SU-DHL-6 (cell line): ENCODE results near the gene TMEM208.

ENCODE experiments used
- H2AFZ ChIP-seq: fragments of 200-600 bp; sonication (generic); 2 replicates; pipeline ENCODE4 v1.6.1; 2014; ENCODE audit warnings: low read depth, mild to moderate bottlenecking, moderate library complexity, mixed read lengths, antibody characterized with exemption, low read length; ENCODE audit not compliant: severe bottlenecking
- H3F3A ChIP-seq: fragments of 200-600 bp; shearing (Covaris generic); 2 replicates; pipeline ENCODE4 v1.6.0; 2016; ENCODE audit warnings: antibody characterized with exemption, mild to moderate bottlenecking; ENCODE audit not compliant: insufficient read depth
- H3K27ac ChIP-seq: fragments of 200-600 bp; sonication (generic); 2 replicates; pipeline ENCODE4 v1.5.1; 2016; ENCODE audit warnings: low read depth, mild to moderate bottlenecking, low read length, moderate library complexity, mixed read lengths
- H3K27me3 ChIP-seq: fragments of 200-600 bp; sonication (generic), shearing (Covaris generic); 2 replicates; pipeline ENCODE4 v1.6.0; 2014; ENCODE audit warnings: mild to moderate bottlenecking, low read length
- H3K36me3 ChIP-seq: fragments of 200-600 bp; sonication (generic); 2 replicates; pipeline ENCODE4 v1.6.1; 2014; ENCODE audit warnings: mild to moderate bottlenecking, low read length, mixed read lengths
- H3K4me2 ChIP-seq: fragments of 300-600, 200-600 bp; shearing (Covaris generic), sonication (generic); 2 replicates; pipeline ENCODE4 v1.6.0; 2014; ENCODE audit warnings: low read length, low read depth, mild to moderate bottlenecking; ENCODE audit not compliant: poor library complexity, severe bottlenecking
- H3K4me3 ChIP-seq: fragments of 200-600 bp; sonication (generic); 2 replicates; pipeline ENCODE4 v1.5.1; 2014; ENCODE audit warnings: antibody characterized with exemption, low read length, mild to moderate bottlenecking, mixed read lengths; ENCODE audit not compliant: insufficient read depth, poor library complexity, severe bottlenecking
- H3K79me2 ChIP-seq: fragments of 200-600 bp; sonication (generic); 2 replicates; pipeline ENCODE4 v1.6.1; 2014; ENCODE audit warnings: mild to moderate bottlenecking, low read length, moderate library complexity; ENCODE audit not compliant: insufficient read depth
- H3K9ac ChIP-seq: fragments of 200-600 bp; sonication (generic); 2 replicates; pipeline ENCODE4 v1.7.0; 2014; ENCODE audit warnings: mild to moderate bottlenecking, low read length
- H3K9me2 ChIP-seq: fragments of 200-600 bp; sonication (generic); replicated peaks from 2 replicates; pipeline ENCODE4 v1.6.1; 2014; ENCODE audit warnings: low read length; ENCODE audit not compliant: insufficient read depth
- H3K9me3 ChIP-seq: fragments of 200-600 bp; sonication (generic); 2 replicates; pipeline ENCODE4 v1.6.1; 2014; ENCODE audit warnings: low read length, mixed read lengths; ENCODE audit not compliant: insufficient read depth
- H4K20me1 ChIP-seq: fragments of 200-600 bp; sonication (generic); 2 replicates; pipeline ENCODE4 v1.6.1; 2014; ENCODE audit warnings: low read depth, mild to moderate bottlenecking, antibody characterized with exemption, low read length, moderate library complexity, mixed read lengths
- CTCF ChIP-seq: fragments of 200-600 bp; sonication (generic); IDR thresholded peaks from one replicate; pipeline ENCODE4 v1.5.1; 2017; ENCODE audit warnings: antibody characterized with exemption, mild to moderate bottlenecking, low read length, moderate library complexity; ENCODE audit not compliant: insufficient read depth, poor library complexity, severe bottlenecking
- EZH2phosphoT487 ChIP-seq: fragments of 200-600 bp; sonication (generic), shearing (Covaris generic); conservative IDR thresholded peaks from 2 replicates; pipeline ENCODE4 v1.6.1; 2018; ENCODE audit warnings: mild to moderate bottlenecking, antibody characterized with exemption, low read length, moderate library complexity, mixed read lengths

The TMEM208 gene

GRCh38 chr16:67257486-67258160, 30.7 kb downstream of the TMEM208 start:
- no peaks in the 10 kb centered on the region for H3K9me2 ChIP-seq
- TF ChIP-seq CTCF (no peak), EZH2phosphoT487 (no peak)

GRCh38 chr16:67258161-67258835, 31.4 kb downstream of the TMEM208 start:
- no peak for TF ChIP-seq EZH2phosphoT487
- TF ChIP-seq CTCF: no peak
- no peaks in the 10 kb centered on the region for H4K20me1 ChIP-seq
- no peaks in the 10 kb centered on the region for H3K9me3 ChIP-seq

More at GRCh38 chr16:67257486-67258160, 30.7 kb downstream of the TMEM208 start:
- H3K9ac ChIP-seq: no peak overlapping the region
- no peak overlapping the region for H3K27ac ChIP-seq
- H2AFZ ChIP-seq: no peak overlapping the region
- no peaks in the 10 kb centered on the region for H3F3A ChIP-seq
- no peaks in the 10 kb centered on the region for H3K79me2 ChIP-seq
- H3K36me3 ChIP-seq: no peaks in the 10 kb centered on the region
- no peaks in the 10 kb centered on the region for H4K20me1 ChIP-seq
- H3K4me3 ChIP-seq: no peak overlapping the region
- no peaks in the 10 kb centered on the region for H3K9me3 ChIP-seq
- H3K27me3 ChIP-seq: no peaks in the 10 kb centered on the region
- no peak overlapping the region for H3K4me2 ChIP-seq

GRCh38 chr16:67259705-67260104, 32.8 kb downstream of the TMEM208 start:
- no peak overlapping the region for H2AFZ ChIP-seq
- no peaks in the 10 kb centered on the region for H3K27me3 ChIP-seq
- H3K4me3 ChIP-seq: no peak overlapping the region
- no peaks in the 10 kb centered on the region for H4K20me1 ChIP-seq
- TF ChIP-seq EZH2phosphoT487 (no peak), CTCF (no peak)
- no peaks in the 10 kb centered on the region for H3K36me3 ChIP-seq
- H3K27ac ChIP-seq: no peak overlapping the region
- H3K9me2 ChIP-seq: no peaks in the 10 kb centered on the region
- no peaks in the 10 kb centered on the region for H3K9me3 ChIP-seq
- no peaks in the 10 kb centered on the region for H3F3A ChIP-seq
- H3K79me2 ChIP-seq: no peaks in the 10 kb centered on the region
- H3K9ac ChIP-seq: no peak overlapping the region
- no peak overlapping the region for H3K4me2 ChIP-seq

More at GRCh38 chr16:67258161-67258835, 31.4 kb downstream of the TMEM208 start:
- H3F3A ChIP-seq: no peaks in the 10 kb centered on the region
- H3K36me3 ChIP-seq: no peaks in the 10 kb centered on the region
- H3K79me2 ChIP-seq: no peaks in the 10 kb centered on the region
- H2AFZ ChIP-seq: no peak overlapping the region
- H3K4me3 ChIP-seq: no peak overlapping the region
- H3K9me2 ChIP-seq: no peaks in the 10 kb centered on the region
- no peaks in the 10 kb centered on the region for H3K27me3 ChIP-seq
- no peak overlapping the region for H3K4me2 ChIP-seq
- H3K27ac ChIP-seq: no peak overlapping the region
- no peak overlapping the region for H3K9ac ChIP-seq
